Progenitor cell of endocrine pancreas (in vitro differentiated cells): ENCODE results near the gene GOLGA8A. TPM values are rescaled to one million over a fixed set of nuclear protein-coding genes. Genes with fewer than 3 reads are reported as not detected.

Experiments used
- DNase-seq: peaks from one replicate; pipeline ENCODE4 v3.0.0; 2021; ENCODE audit warnings: low spot score; ENCODE audit not compliant: unreplicated experiment
- H3K27ac Mint-ChIP-seq: 2 replicates; pipeline ENCODE4 v1.8.0; 2021; ENCODE audit warnings: mild to moderate bottlenecking, moderate library complexity, mixed read lengths
- H3K27me3 Mint-ChIP-seq: 2 replicates; pipeline ENCODE4 v1.8.0; 2021; ENCODE audit warnings: mixed read lengths
- H3K36me3 Mint-ChIP-seq: 2 replicates; pipeline ENCODE4 v1.8.0; 2022; ENCODE audit warnings: mixed read lengths; ENCODE audit not compliant: insufficient read depth
- H3K4me1 Mint-ChIP-seq: 2 replicates; pipeline ENCODE4 v1.8.0; 2021; ENCODE audit warnings: low read depth, mixed read lengths
- H3K4me3 Mint-ChIP-seq: 2 replicates; pipeline ENCODE4 v1.8.0; 2021; ENCODE audit warnings: low read depth, mild to moderate bottlenecking, moderate library complexity, mixed read lengths
- H3K9me3 Mint-ChIP-seq: 2 replicates; pipeline ENCODE4 v1.8.0; 2021; ENCODE audit warnings: low read depth, mixed read lengths
- CTCF ChIP-seq: fragments of 200-600 bp; sonication (generic); IDR thresholded peaks from one replicate; pipeline ENCODE4 v1.5.0; 2021; ENCODE audit warnings: antibody characterized with exemption, mild to moderate bottlenecking; ENCODE audit not compliant: unreplicated experiment
- total RNA-seq: library from RNA; stranded (reverse); gene quantifications from 2 replicates; pipeline ENCODE4 v1.2.1, GENCODE V29; 2021

GOLGA8A gene
- total RNA-seq, 1 donor from 2014 or later, result 160 TPM

- no peak overlapping the region for H3K4me3 Mint-ChIP-seq
- H3K36me3 Mint-ChIP-seq, result no peaks in the 10 kb centered on the region
- H3K4me1 Mint-ChIP-seq, result no peaks in the 10 kb centered on the region
- TF ChIP-seq CTCF, result no peak
- H3K27me3 Mint-ChIP-seq, result peaks cover 47% of the 10 kb centered on the region
- H3K9me3 Mint-ChIP-seq, result peaks cover 3% of the 10 kb centered on the region
- DNase-seq, result no peak
- no peak overlapping the region for H3K27ac Mint-ChIP-seq
Measured at GRCh38 chr15:34442891-34443290, 5.3 kb upstream of the GOLGA8A start.

- DNase-seq, result no peak
- Mint-ChIP-seq H3K27me3 (peaks cover 42% of the 10 kb centered on the region), H3K27ac (no peak overlapping the region), H3K36me3 (no peaks in the 10 kb centered on the region), H3K9me3 (peaks cover 3% of the 10 kb centered on the region), H3K4me3 (no peak overlapping the region), H3K4me1 (peaks cover 5% of the 10 kb centered on the region)
- TF ChIP-seq CTCF, result no peak
Measured at GRCh38 chr15:34439878-34440277, 2.3 kb upstream of the GOLGA8A start.

- Mint-ChIP-seq H3K36me3 (peaks cover 2% of the 10 kb centered on the region), H3K27me3 (peaks cover 24% of the 10 kb centered on the region), H3K27ac (no peak overlapping the region), H3K9me3 (peaks cover 3% of the 10 kb centered on the region), H3K4me1 (peaks cover 5% of the 10 kb centered on the region), H3K4me3 (peak overlapping the region; percentile 76)
- peak; percentile 20 for TF ChIP-seq CTCF
- DNase-seq, result peak; percentile 42
Measured at GRCh38 chr15:34436956-34437442, 609 bp downstream of the GOLGA8A start.

- no peak for TF ChIP-seq CTCF
- Mint-ChIP-seq H3K27ac (no peak overlapping the region), H3K4me3 (peak overlapping the region; percentile 76), H3K36me3 (peaks cover 3% of the 10 kb centered on the region), H3K4me1 (peaks cover 5% of the 10 kb centered on the region), H3K27me3 (peaks cover 21% of the 10 kb centered on the region), H3K9me3 (peaks cover 3% of the 10 kb centered on the region)
- DNase-seq, result no peak
Measured at GRCh38 chr15:34436126-34436955, 1.3 kb downstream of the GOLGA8A start.

GRCh38 chr15:34435658-34436057 lies 1.9 kb downstream of the GOLGA8A start:
- TF ChIP-seq CTCF, result no peak
- H3K9me3 Mint-ChIP-seq, result peaks cover 3% of the 10 kb centered on the region
- no peak overlapping the region for H3K27ac Mint-ChIP-seq

More at GRCh38 chr15:34435658-34436057, 1.9 kb downstream of the GOLGA8A start:
- peaks cover 3% of the 10 kb centered on the region for H3K36me3 Mint-ChIP-seq
- no peak for DNase-seq
- peaks cover 18% of the 10 kb centered on the region for H3K27me3 Mint-ChIP-seq
- peak overlapping the region; percentile 50 for H3K4me3 Mint-ChIP-seq
- H3K4me1 Mint-ChIP-seq, result peaks cover 5% of the 10 kb centered on the region
